ENCODE results near the gene DIAPH2. TPM values are rescaled to one million over a fixed set of nuclear protein-coding genes. Genes with fewer than 3 reads are reported as not detected.

Gene DIAPH2
- total RNA-seq, 1 donor from 2014 or later, result 34.2 TPM

- ATAC-seq, result no peak
- TF ChIP-seq CTCF (IDR thresholded peaks at IDR 0.05), result no peak
Measured at GRCh38 chrX:97498093-97498492, 813.5 kb downstream of the DIAPH2 start.

DNA sequence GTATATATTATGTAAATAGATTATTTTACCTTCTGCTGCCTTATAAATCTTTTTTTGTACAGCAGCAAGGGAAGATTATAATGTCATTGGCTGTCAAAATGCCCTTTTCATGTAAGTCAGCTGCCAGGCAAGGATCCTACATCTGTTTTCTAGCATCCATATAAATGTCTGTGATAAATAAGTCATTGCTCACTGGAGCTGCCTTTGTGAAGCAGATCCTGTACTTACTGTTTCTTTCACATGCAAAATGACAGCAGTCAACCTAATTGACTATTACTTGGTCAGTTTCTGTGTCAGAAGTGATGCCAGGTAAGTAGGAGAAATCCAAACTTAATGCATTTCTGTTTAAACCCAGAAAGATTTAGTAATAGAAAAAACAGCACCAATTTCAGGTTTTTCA, 819.8 kb downstream of the DIAPH2 start:
- H3K27me3 ChIP-seq (ENCODE audit: low read depth), result no peaks in the 10 kb centered on the region
- ATAC-seq (no peak), DNase-seq (no peak)
- H3K4me1 ChIP-seq, result no peaks in the 10 kb centered on the region
- no peaks in the 10 kb centered on the region for H3K9me3 ChIP-seq
- no peaks in the 10 kb centered on the region for H3K36me3 ChIP-seq
- intact Hi-C loops (cut with DNase I), result no loop called here
- H3K4me3 ChIP-seq, result no peak overlapping the region
- no peak for TF ChIP-seq CTCF (IDR thresholded peaks at IDR 0.05)
- H3K27ac ChIP-seq, result no peak overlapping the region

More at GRCh38 chrX:97498093-97498492, 813.5 kb downstream of the DIAPH2 start:
- Histone ChIP-seq H3K27me3 (ENCODE audit: low read depth) (no peaks in the 10 kb centered on the region), H3K9me3 (no peaks in the 10 kb centered on the region), H3K4me1 (no peaks in the 10 kb centered on the region), H3K27ac (no peak overlapping the region), H3K36me3 (no peaks in the 10 kb centered on the region), H3K4me3 (no peak overlapping the region)
- no peak for DNase-seq
- intact Hi-C loops (cut with DNase I), result no loop called here

- Histone ChIP-seq H3K4me3 (no peak overlapping the region), H3K4me1 (no peaks in the 10 kb centered on the region), H3K27ac (no peak overlapping the region), H3K36me3 (no peaks in the 10 kb centered on the region), H3K9me3 (no peaks in the 10 kb centered on the region), H3K27me3 (ENCODE audit: low read depth) (no peaks in the 10 kb centered on the region)
- intact Hi-C loops (cut with DNase I), result no loop called here
- DNase-seq, result no peak
- TF ChIP-seq CTCF (IDR thresholded peaks at IDR 0.05), result no peak
- no peak for ATAC-seq
Measured at GRCh38 chrX:97517763-97518162, 833.1 kb downstream of the DIAPH2 start.

- ATAC-seq, result no peak
- H3K4me1 ChIP-seq, result no peaks in the 10 kb centered on the region
- DNase-seq, result no peak
- no peaks in the 10 kb centered on the region for H3K9me3 ChIP-seq
- H3K36me3 ChIP-seq, result no peaks in the 10 kb centered on the region
- H3K4me3 ChIP-seq, result no peak overlapping the region
- H3K27me3 ChIP-seq (ENCODE audit: low read depth), result no peaks in the 10 kb centered on the region
- intact Hi-C loops (cut with DNase I), result no loop called here
- H3K27ac ChIP-seq, result no peak overlapping the region
- TF ChIP-seq CTCF (IDR thresholded peaks at IDR 0.05), result no peak
Measured at GRCh38 chrX:97522307-97522706, 837.7 kb downstream of the DIAPH2 start.

- no peak for ATAC-seq
- no peaks in the 10 kb centered on the region for H3K27me3 ChIP-seq (ENCODE audit: low read depth)
- TF ChIP-seq CTCF (IDR thresholded peaks at IDR 0.05), result no peak
- no peaks in the 10 kb centered on the region for H3K9me3 ChIP-seq
- no peaks in the 10 kb centered on the region for H3K36me3 ChIP-seq
- no peak overlapping the region for H3K27ac ChIP-seq
- intact Hi-C loops (cut with DNase I), result no loop called here
- no peaks in the 10 kb centered on the region for H3K4me1 ChIP-seq
- no peak for DNase-seq
- no peak overlapping the region for H3K4me3 ChIP-seq
Measured at GRCh38 chrX:97524340-97524739, 839.7 kb downstream of the DIAPH2 start.

DNA sequence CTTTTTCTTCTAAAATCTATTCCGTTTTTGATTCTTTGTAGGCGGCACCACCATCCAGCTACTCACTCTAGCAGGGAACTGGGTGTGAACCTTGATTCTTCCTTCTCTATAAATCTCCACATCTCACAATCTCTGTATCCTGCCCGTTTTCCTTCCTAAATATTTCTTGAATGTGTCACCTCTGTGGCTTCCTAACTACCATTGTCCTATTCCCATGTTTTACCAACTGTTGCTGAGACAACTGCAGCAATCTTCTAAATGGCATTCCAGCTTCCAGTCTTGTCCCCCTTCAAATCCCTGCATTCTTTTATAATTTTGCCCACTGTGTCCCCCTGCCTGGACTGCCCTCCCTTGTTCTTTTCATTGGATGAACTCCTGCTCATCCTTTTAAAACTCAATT, 840.4 kb downstream of the DIAPH2 start:
- intact Hi-C loops (cut with DNase I), result no loop called here
- no peak for ATAC-seq

More for the DNA sequence above, 840.4 kb downstream of the DIAPH2 start:
- Histone ChIP-seq H3K4me3 (no peak overlapping the region), H3K4me1 (no peaks in the 10 kb centered on the region), H3K27ac (no peak overlapping the region), H3K9me3 (peaks cover 2% of the 10 kb centered on the region), H3K36me3 (no peaks in the 10 kb centered on the region), H3K27me3 (ENCODE audit: low read depth) (no peaks in the 10 kb centered on the region)
- no peak for DNase-seq
- no peak for TF ChIP-seq CTCF (IDR thresholded peaks at IDR 0.05)

Measured in lower lobe of right lung (tissue), 2 donors.